HG03457 (cell line): ENCODE data around the gene PMM1.
A peak's percentile ranks its signal among the peaks of the same experiment; 100 is the strongest.
"Not testable (repeated sequence)": the region's sequence is repeated elsewhere in the genome, so short reads cannot be mapped to it uniquely, and the experiment has no call there.

Source experiments
- ATAC-seq: cut with Tn5 transposase; IDR thresholded peaks from one replicate; pipeline ENCODE4 v1.9.1; 2021; ENCODE audit warnings: moderate number of reproducible peaks; ENCODE audit not compliant: unreplicated experiment

Gene PMM1

GRCh38 chr22:41564563-41564962 is 25.1 kb downstream of the PMM1 start:
- ATAC-seq = no peak

GRCh38 chr22:41563051-41563711 is 26.5 kb downstream of the PMM1 start:
- no peak for ATAC-seq

GRCh38 chr22:41562461-41562860 is 27.2 kb downstream of the PMM1 start:
- ATAC-seq = no peak

- ATAC-seq = no peak
Measured at GRCh38 chr22:41561788-41562187, 27.9 kb downstream of the PMM1 start.

- no peak for ATAC-seq
Measured at GRCh38 chr22:41561335-41561734, 28.3 kb downstream of the PMM1 start.

GRCh38 chr22:41560095-41560471 is 29.6 kb downstream of the PMM1 start:
- ATAC-seq = no peak

GRCh38 chr22:41558241-41558630 is 31.4 kb downstream of the PMM1 start:
- not testable (repeated sequence) for ATAC-seq

GRCh38 chr22:41557401-41558240 is 32.0 kb downstream of the PMM1 start:
- no peak for ATAC-seq

GRCh38 chr22:41556561-41556960 is 33.1 kb downstream of the PMM1 start:
- no peak for ATAC-seq

GRCh38 chr22:41555325-41555982 is 34.2 kb downstream of the PMM1 start:
- no peak for ATAC-seq

GRCh38 chr22:41551877-41552582 is 37.6 kb downstream of the PMM1 start:
- ATAC-seq = no peak

GRCh38 chr22:41550952-41551491 is 38.6 kb downstream of the PMM1 start:
- ATAC-seq = no peak

GRCh38 chr22:41548830-41549211 is 40.8 kb downstream of the PMM1 start:
- ATAC-seq = no peak

GRCh38 chr22:41544671-41545476 is 44.8 kb downstream of the PMM1 start:
- no peak for ATAC-seq

GRCh38 chr22:41543854-41544670 is 45.6 kb downstream of the PMM1 start, which contains the start of gene POLR3H:
Gene POLR3H, minus strand, starts transcription at chr22:41544470. Its CDS starts 369 bp downstream, at chr22:41544101.
- peak; percentile 73 for ATAC-seq

GRCh38 chr22:41542224-41542623 is 47.4 kb downstream of the PMM1 start:
- no peak for ATAC-seq

- no peak for ATAC-seq
Measured at GRCh38 chr22:41541484-41541883, 48.2 kb downstream of the PMM1 start.

GRCh38 chr22:41540365-41540764 is 49.3 kb downstream of the PMM1 start:
- no peak for ATAC-seq

GRCh38 chr22:41540006-41540315 is 49.7 kb downstream of the PMM1 start:
- ATAC-seq = no peak
